WTC11 (cell line): ENCODE data around the gene XAGE1B.

Experiments
- AFF4 ChIP-seq: sonication (generic); formaldehyde crosslinking; IDR thresholded peaks from 2 replicates; pipeline ENCODE4 v1.8.1; 2023; ENCODE audit warnings: mild to moderate bottlenecking, missing genetic modification reagents, borderline replicate concordance
- ATF2 ChIP-seq: sonication (generic); formaldehyde crosslinking; IDR thresholded peaks from 2 replicates; pipeline ENCODE4 v1.8.1; 2022; ENCODE audit warnings: low read depth, missing genetic modification reagents, borderline replicate concordance
- ATF3 ChIP-seq: sonication (generic); formaldehyde crosslinking; conservative IDR thresholded peaks from 2 replicates; pipeline ENCODE4 v1.8.1; 2022; ENCODE audit warnings: mild to moderate bottlenecking, missing genetic modification reagents
- CTCF ChIP-seq: fragments of 200-600 bp; IDR thresholded peaks from 2 replicates; pipeline ENCODE4 v1.8.0; 2022; ENCODE audit warnings: antibody characterized with exemption
- E2F5 ChIP-seq: sonication (generic); formaldehyde crosslinking; IDR thresholded peaks from 2 replicates; pipeline ENCODE4 v1.8.1; 2022; ENCODE audit warnings: mild to moderate bottlenecking, moderate library complexity, missing genetic modification reagents
- ESRRA ChIP-seq: sonication (generic); formaldehyde crosslinking; IDR thresholded peaks from 2 replicates; pipeline ENCODE4 v1.8.1; 2022; ENCODE audit warnings: mild to moderate bottlenecking, missing genetic modification reagents, borderline replicate concordance
- JUN ChIP-seq: sonication (generic); formaldehyde crosslinking; IDR thresholded peaks from 2 replicates; pipeline ENCODE4 v1.8.0; 2023; ENCODE audit warnings: mild to moderate bottlenecking, missing genetic modification reagents
- MAX ChIP-seq: sonication (generic); formaldehyde crosslinking; IDR thresholded peaks from 2 replicates; pipeline ENCODE4 v1.8.0; 2022; ENCODE audit warnings: mild to moderate bottlenecking, missing genetic modification reagents
- NR3C1 ChIP-seq: sonication (generic); formaldehyde crosslinking; conservative IDR thresholded peaks from 2 replicates; pipeline ENCODE4 v1.8.1; 2023; ENCODE audit warnings: low read depth, mild to moderate bottlenecking, missing genetic modification reagents
- TEAD1 ChIP-seq: sonication (generic); formaldehyde crosslinking; IDR thresholded peaks from 2 replicates; pipeline ENCODE4 v1.8.0; 2022; ENCODE audit warnings: mild to moderate bottlenecking, missing genetic modification reagents
- ZBTB43 ChIP-seq: sonication (generic); formaldehyde crosslinking; IDR thresholded peaks from 2 replicates; pipeline ENCODE4 v1.8.1; 2023; ENCODE audit warnings: mild to moderate bottlenecking, missing genetic modification reagents
- ZNF512 ChIP-seq: sonication (generic); formaldehyde crosslinking; IDR thresholded peaks from 2 replicates; pipeline ENCODE4 v1.8.1; 2022; ENCODE audit warnings: missing genetic modification reagents, borderline replicate concordance

GRCh38 chrX:52563105-52563504, 46.2 kb upstream of the XAGE1B start:
- no peak for TF ChIP-seq ATF2 (CRISPR knock-in tag)
- no peak for TF ChIP-seq ZNF512 (CRISPR knock-in tag)
- no peak for TF ChIP-seq AFF4 (CRISPR knock-in tag)
- no peak for TF ChIP-seq MAX (CRISPR knock-in tag)
- TF ChIP-seq CTCF, result no peak
- TF ChIP-seq ESRRA (CRISPR knock-in tag), result no peak
- TF ChIP-seq ZBTB43, result no peak
- no peak for TF ChIP-seq ATF3 (CRISPR knock-in tag)
- no peak for TF ChIP-seq E2F5 (CRISPR knock-in tag)
- no peak for TF ChIP-seq JUN (CRISPR knock-in tag)
- no peak for TF ChIP-seq TEAD1 (CRISPR knock-in tag)
- no peak for TF ChIP-seq NR3C1 (CRISPR knock-in tag)
